ENCODE results near the gene PCSK2. TPM values are rescaled to one million over a fixed set of nuclear protein-coding genes. Genes with fewer than 3 reads are reported as not detected.

Gene PCSK2
- total RNA-seq, 2 experiments from 2014 or later, result not detected

- H3K9me3 ChIP-seq (ENCODE audit: low read length), result no peaks in the 10 kb centered on the region
- no TSS peak for BruUV-seq (replicated peaks)
- POLR2A ChIA-PET, result interaction anchor here (0.6 kb wide), 1 partner anchor 24 kb away, joined by 3 read pairs; no protein-coding TSS in a partner anchor
- no peaks in the 10 kb centered on the region for H3K4me1 ChIP-seq (ENCODE audit: insufficient read depth, low read length, poor library complexity, severe bottlenecking)
- H3K79me2 ChIP-seq (ENCODE audit: insufficient read depth, low read depth, low read length), result no peaks in the 10 kb centered on the region
- DNase-seq (ENCODE audit: low spot score), result no peak
- H3K27ac ChIP-seq (ENCODE audit: low read depth, low read length, poor library complexity, severe bottlenecking), result no peak overlapping the region
- H3K36me3 ChIP-seq (ENCODE audit: insufficient read depth, low read length), result no peaks in the 10 kb centered on the region
- intact Hi-C loops (cut with micrococcal nuclease; ENCODE audit: unreplicated experiment), result no loop called here
- H3K4me3 ChIP-seq (ENCODE audit: low read depth, low read length, poor library complexity, severe bottlenecking), result no peak overlapping the region
- H2AFZ ChIP-seq (ENCODE audit: low read length), result no peak overlapping the region
- no peaks in the 10 kb centered on the region for H3K9me2 ChIP-seq (ENCODE audit: insufficient read depth, low read length)
- TF ChIP-seq EZH2phosphoT487 (IDR thresholded peaks at IDR 0.05; ENCODE audit: borderline replicate concordance, low read depth, low read length), result no peak
- TF ChIP-seq, protein P1, sequence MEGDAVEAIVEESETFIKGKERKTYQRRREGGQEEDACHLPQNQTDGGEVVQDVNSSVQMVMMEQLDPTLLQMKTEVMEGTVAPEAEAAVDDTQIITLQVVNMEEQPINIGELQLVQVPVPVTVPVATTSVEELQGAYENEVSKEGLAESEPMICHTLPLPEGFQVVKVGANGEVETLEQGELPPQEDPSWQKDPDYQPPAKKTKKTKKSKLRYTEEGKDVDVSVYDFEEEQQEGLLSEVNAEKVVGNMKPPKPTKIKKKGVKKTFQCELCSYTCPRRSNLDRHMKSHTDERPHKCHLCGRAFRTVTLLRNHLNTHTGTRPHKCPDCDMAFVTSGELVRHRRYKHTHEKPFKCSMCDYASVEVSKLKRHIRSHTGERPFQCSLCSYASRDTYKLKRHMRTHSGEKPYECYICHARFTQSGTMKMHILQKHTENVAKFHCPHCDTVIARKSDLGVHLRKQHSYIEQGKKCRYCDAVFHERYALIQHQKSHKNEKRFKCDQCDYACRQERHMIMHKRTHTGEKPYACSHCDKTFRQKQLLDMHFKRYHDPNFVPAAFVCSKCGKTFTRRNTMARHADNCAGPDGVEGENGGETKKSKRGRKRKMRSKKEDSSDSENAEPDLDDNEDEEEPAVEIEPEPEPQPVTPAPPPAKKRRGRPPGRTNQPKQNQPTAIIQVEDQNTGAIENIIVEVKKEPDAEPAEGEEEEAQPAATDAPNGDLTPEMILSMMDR (conservative IDR thresholded peaks at IDR 0.05; ENCODE audit: low read length), result no peak
- no peak overlapping the region for H3K4me2 ChIP-seq (ENCODE audit: low read length)
- CTCF ChIA-PET (ENCODE audit: unreplicated experiment), result no interaction called here
- H4K20me1 ChIP-seq (ENCODE audit: insufficient read depth, low read length), result no peaks in the 10 kb centered on the region
Measured at GRCh38 chr20:17350321-17350720, 123.5 kb downstream of the PCSK2 start.

GRCh38 chr20:17357238-17357637 is 130.4 kb downstream of the PCSK2 start:
- H3K4me3 ChIP-seq (ENCODE audit: low read depth, low read length, poor library complexity, severe bottlenecking), result no peak overlapping the region
- H3K79me2 ChIP-seq (ENCODE audit: insufficient read depth, low read depth, low read length), result no peaks in the 10 kb centered on the region
- H3K9me2 ChIP-seq (ENCODE audit: insufficient read depth, low read length), result no peaks in the 10 kb centered on the region
- H3K4me2 ChIP-seq (ENCODE audit: low read length), result no peak overlapping the region
- DNase-seq (ENCODE audit: low spot score), result no peak
- CTCF ChIA-PET (ENCODE audit: unreplicated experiment), result no interaction called here
- POLR2A ChIA-PET, result interaction anchor here (0.7 kb wide), 1 partner anchor 14 kb away, joined by 3 read pairs; no protein-coding TSS in a partner anchor
- no peaks in the 10 kb centered on the region for H3K36me3 ChIP-seq (ENCODE audit: insufficient read depth, low read length)
- TF ChIP-seq, protein P1 (conservative IDR thresholded peaks at IDR 0.05; ENCODE audit: low read length), result no peak
- TF ChIP-seq EZH2phosphoT487 (IDR thresholded peaks at IDR 0.05; ENCODE audit: borderline replicate concordance, low read depth, low read length), result no peak
- intact Hi-C loops (cut with micrococcal nuclease; ENCODE audit: unreplicated experiment), result no loop called here
- H3K27ac ChIP-seq (ENCODE audit: low read depth, low read length, poor library complexity, severe bottlenecking), result no peak overlapping the region
- no peaks in the 10 kb centered on the region for H3K4me1 ChIP-seq (ENCODE audit: insufficient read depth, low read length, poor library complexity, severe bottlenecking)
- H3K9me3 ChIP-seq (ENCODE audit: low read length), result no peaks in the 10 kb centered on the region
- H4K20me1 ChIP-seq (ENCODE audit: insufficient read depth, low read length), result no peaks in the 10 kb centered on the region
- H2AFZ ChIP-seq (ENCODE audit: low read length), result no peak overlapping the region
- BruUV-seq (replicated peaks), result no TSS peak

- TF ChIP-seq, protein P1 (conservative IDR thresholded peaks at IDR 0.05; ENCODE audit: low read length), result no peak
- no peak for TF ChIP-seq EZH2phosphoT487 (IDR thresholded peaks at IDR 0.05; ENCODE audit: borderline replicate concordance, low read depth, low read length)
- ChIA-PET CTCF (ENCODE audit: unreplicated experiment) (no interaction called here), POLR2A (interaction anchor here (0.7 kb wide), 1 partner anchor 12 kb away, joined by 3 read pairs; no protein-coding TSS in a partner anchor)
- Histone ChIP-seq H3K9me2 (ENCODE audit: insufficient read depth, low read length) (no peaks in the 10 kb centered on the region), H3K27ac (ENCODE audit: low read depth, low read length, poor library complexity, severe bottlenecking) (no peak overlapping the region), H3K4me2 (ENCODE audit: low read length) (no peak overlapping the region), H3K79me2 (ENCODE audit: insufficient read depth, low read depth, low read length) (no peaks in the 10 kb centered on the region), H2AFZ (ENCODE audit: low read length) (no peak overlapping the region), H3K9me3 (ENCODE audit: low read length) (no peaks in the 10 kb centered on the region), H3K4me3 (ENCODE audit: low read depth, low read length, poor library complexity, severe bottlenecking) (no peak overlapping the region), H4K20me1 (ENCODE audit: insufficient read depth, low read length) (no peaks in the 10 kb centered on the region), H3K36me3 (ENCODE audit: insufficient read depth, low read length) (no peaks in the 10 kb centered on the region), H3K4me1 (ENCODE audit: insufficient read depth, low read length, poor library complexity, severe bottlenecking) (no peaks in the 10 kb centered on the region)
- intact Hi-C loops (cut with micrococcal nuclease; ENCODE audit: unreplicated experiment), result no loop called here
- no TSS peak for BruUV-seq (replicated peaks)
- no peak for DNase-seq (ENCODE audit: low spot score)
Measured at GRCh38 chr20:17358854-17359253, 132.0 kb downstream of the PCSK2 start.
